Liver (tissue), 3 donors: ENCODE results near the gene TAF5L.

ENCODE experiments used
- EGR1 ChIP-seq, 2 donors: IDR thresholded peaks; 2 replicates each; pipeline ENCODE4 v1.6.1; 2016 to 2018; ENCODE audit warnings: antibody characterized with exemption in 2 of 2, low read depth in 2 of 2
- TF ChIP-seq, protein P1 (sequence below): fragments of 150-350 bp; IDR thresholded peaks from 2 replicates; pipeline ENCODE4 v1.5.1; 2017; ENCODE audit warnings: improper control_type of control experiment, low read depth, low read length; ENCODE audit not compliant: missing input control
- donor health status: healthy.
- donor health status: healthy.

DNA sequence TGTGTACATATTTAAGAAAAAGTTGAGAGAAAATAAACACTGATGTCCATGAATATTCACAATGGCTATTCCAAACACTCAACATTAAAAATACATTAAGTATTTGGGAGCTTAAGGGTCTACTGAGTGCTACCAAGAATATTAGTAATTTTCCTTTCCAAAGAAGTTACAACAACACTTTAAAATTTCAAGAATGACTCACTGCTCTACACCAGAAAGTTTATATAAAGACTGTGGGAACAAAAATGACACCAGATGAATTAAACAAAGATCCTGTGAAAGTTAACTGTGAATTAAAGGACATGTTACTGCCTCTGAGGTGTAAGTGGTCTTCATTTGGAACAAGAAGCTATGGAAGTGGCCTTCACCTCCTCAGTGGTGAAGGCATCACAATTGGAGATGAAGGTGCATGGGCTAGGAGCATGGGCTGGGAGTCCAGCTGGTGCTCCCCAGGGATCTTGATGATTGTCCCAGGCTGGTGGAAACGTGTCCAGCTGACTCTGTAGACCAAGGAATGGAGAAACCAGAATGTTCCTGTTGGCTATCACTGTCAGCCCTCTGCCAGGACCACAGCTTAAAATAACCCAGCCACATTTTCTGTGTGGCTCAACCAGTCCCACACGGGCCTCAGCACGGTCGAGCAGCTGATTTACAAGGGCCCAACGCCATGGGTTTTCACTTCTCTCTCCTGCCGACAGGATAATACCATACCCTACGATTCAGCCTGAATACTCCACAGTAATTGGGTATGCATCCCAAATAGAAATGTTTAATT, 28.8 kb downstream of the TAF5L start:
- no peak for TF ChIP-seq EGR1 (IDR thresholded peaks at IDR 0.05; ENCODE audit: low read depth in 2 of 2)
- TF ChIP-seq, protein P1, sequence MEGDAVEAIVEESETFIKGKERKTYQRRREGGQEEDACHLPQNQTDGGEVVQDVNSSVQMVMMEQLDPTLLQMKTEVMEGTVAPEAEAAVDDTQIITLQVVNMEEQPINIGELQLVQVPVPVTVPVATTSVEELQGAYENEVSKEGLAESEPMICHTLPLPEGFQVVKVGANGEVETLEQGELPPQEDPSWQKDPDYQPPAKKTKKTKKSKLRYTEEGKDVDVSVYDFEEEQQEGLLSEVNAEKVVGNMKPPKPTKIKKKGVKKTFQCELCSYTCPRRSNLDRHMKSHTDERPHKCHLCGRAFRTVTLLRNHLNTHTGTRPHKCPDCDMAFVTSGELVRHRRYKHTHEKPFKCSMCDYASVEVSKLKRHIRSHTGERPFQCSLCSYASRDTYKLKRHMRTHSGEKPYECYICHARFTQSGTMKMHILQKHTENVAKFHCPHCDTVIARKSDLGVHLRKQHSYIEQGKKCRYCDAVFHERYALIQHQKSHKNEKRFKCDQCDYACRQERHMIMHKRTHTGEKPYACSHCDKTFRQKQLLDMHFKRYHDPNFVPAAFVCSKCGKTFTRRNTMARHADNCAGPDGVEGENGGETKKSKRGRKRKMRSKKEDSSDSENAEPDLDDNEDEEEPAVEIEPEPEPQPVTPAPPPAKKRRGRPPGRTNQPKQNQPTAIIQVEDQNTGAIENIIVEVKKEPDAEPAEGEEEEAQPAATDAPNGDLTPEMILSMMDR, result no peak
